DMS53 (cell line): Measurements from ENCODE around the gene ZNF423.

Source experiments
- DNase-seq: peaks from one replicate; lab custom pipeline; 2025; lab: John Stamatoyannopoulos, UW

ZNF423 gene

GRCh38 chr16:49458656-49459445, 397.1 kb downstream of the ZNF423 start:
- no peak for DNase-seq

GRCh38 chr16:49458243-49458642, 397.7 kb downstream of the ZNF423 start:
- DNase-seq = no peak

- no peak for DNase-seq
Measured at GRCh38 chr16:49457196-49457595, 398.7 kb downstream of the ZNF423 start.

DNA sequence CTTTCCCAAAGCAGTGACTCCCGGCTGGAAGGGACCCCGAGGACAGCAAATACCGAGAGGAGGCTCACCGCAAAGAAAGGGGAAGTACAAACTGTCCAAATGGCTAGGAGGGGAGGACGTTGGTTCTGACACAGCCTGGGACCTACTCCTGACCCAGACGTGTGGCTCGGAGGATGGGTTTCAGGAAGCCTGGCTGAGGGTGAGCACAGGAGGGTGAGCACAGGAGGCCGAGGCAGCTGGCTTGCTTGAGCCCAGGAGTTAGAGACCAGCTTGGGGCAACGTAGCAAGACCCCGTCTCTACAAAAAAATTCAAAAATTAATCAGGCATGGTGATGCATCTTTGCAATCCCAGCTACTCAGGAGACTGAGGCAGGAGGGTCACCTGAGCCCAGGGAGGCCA, 399.1 kb downstream of the ZNF423 start:
- DNase-seq = no peak

DNA sequence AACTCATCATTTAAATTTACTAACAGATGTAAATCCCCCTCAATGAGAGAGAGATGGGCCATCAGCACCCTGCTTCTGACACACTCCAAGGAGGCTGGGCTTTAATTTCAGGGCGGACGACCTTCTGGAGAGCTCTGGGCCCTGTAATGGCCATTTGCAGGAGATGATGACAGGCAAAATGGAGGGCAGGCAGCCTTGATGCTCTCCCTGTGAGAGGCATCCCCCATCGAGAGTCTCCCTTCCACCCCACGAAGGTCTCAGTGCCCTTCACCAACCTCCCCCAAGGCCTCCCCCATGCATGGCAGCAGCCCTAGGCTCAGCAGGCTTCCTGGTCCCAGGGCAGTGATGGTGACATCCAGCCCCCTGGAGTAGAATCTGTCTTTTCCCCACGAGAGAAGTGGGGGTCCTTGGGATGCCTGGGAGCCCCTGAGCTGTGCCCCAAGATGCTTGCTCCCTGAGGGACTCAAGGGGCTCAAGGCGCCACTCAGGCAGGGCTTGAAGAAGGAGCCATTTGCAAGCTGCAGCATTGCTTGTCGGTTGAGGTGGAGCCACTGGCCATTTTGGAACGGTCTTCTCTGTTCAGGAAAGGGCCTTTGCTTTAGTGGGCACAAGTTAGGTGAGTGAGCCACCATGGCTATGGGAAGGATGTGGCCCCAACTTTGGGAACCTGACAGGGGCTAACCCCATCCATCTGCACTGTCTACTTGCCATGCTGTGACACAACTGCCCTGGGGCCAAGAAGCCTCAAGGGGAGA, 399.7 kb downstream of the ZNF423 start:
- DNase-seq = no peak

GRCh38 chr16:49455181-49455990, 400.5 kb downstream of the ZNF423 start:
- DNase-seq = no peak

- DNase-seq = no peak
Measured at GRCh38 chr16:49454426-49455180, 401.3 kb downstream of the ZNF423 start.

- no peak for DNase-seq
Measured at GRCh38 chr16:49453983-49454382, 401.9 kb downstream of the ZNF423 start.

DNA sequence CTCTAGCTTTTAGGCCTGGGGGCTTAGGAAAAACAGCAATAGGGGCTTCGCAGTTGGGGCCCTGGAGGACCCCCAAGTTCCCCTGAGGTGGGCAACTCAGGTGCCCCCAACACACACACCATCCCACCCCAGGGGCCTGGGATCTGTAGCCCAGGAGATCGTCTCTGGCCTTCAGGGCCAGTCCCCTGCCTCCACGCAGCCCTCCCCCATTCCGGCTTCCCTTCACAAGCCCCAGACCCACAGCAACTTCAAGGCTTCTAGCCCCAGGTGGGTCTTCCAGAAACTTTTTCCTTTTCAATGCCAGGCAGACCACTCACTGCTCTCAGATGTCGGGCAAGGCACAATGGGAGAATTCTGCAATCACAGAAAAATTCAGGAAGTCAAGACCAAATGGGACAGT, 402.9 kb downstream of the ZNF423 start:
- DNase-seq = no peak

DNA sequence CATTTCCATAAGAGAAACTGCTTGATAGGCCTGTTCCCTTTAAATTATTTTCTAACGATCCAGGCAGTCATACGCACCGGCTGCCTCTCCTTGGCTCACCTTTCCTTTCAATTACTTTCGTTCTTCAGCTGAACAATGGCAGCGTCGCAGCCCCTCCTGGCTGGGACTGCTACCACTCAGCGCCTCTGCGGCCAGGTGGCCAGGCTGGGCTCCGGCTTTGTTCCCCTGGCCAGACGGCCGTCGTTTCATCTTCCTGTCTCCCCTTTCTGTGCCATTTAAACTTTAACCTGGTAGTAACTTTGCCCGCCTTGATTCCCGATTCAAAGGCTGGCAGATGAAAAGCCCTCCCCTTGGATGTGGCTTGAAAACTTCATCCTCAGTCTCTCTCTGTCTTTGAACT, 403.3 kb downstream of the ZNF423 start:
- DNase-seq = no peak

DNA sequence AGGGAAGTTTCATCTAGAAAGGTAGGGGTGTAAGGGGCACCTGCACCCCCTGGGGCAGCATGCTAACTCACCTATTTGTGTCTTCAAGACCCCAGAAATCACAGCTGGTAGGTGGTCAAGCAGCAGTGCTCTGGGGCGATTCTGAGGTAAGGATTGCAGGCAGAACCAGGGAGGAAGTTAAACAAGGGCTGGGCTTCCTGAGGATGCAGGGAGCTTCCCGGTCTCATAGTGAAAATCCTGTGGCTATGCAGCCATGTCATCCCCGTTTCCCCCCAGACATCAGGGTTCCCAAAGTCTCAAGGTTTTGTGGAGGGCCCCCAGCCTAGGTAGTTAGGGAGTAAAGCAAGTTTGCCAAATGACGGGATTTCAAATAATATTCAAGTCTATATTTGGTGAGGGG, 403.8 kb downstream of the ZNF423 start:
- DNase-seq = no peak

GRCh38 chr16:49446805-49447204, 409.1 kb downstream of the ZNF423 start:
- DNase-seq = no peak

DNA sequence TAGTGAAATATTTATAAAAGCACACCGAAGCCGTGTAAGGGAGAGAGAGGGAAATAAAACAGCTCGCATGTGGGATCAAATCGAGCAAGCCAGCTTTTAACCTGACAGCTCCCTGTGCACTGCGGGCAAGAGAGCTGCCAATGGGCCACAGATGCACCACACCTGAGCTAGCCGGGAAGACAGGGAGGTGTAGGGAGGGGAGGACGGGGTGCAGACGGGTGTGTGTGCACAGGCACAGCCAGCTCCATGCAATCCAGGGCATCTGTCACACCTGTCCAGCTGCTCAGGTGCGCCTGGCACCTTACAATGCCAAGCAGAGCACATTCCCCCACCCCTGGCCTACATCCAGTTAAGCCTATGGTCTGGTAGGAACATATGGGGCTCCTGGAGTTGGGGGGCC, 412.3 kb downstream of the ZNF423 start:
- no peak for DNase-seq

- DNase-seq = no peak
Measured at GRCh38 chr16:49442805-49443204, 413.1 kb downstream of the ZNF423 start.

- no peak for DNase-seq
Measured at GRCh38 chr16:49441366-49441780, 414.5 kb downstream of the ZNF423 start.

GRCh38 chr16:49440156-49441065, 415.5 kb downstream of the ZNF423 start:
- DNase-seq = no peak

- DNase-seq = no peak
Measured at GRCh38 chr16:49439676-49440075, 416.2 kb downstream of the ZNF423 start.

- no peak for DNase-seq
Measured at GRCh38 chr16:49439050-49439449, 416.9 kb downstream of the ZNF423 start.
